Adipocyte (in vitro differentiated cells): ENCODE measurements around the gene ALDH1L1.

ENCODE experiments used
- DNase-seq: peaks from one replicate; pipeline ENCODE4 v3.0.0-alpha.2; 2015; ENCODE audit warnings: low read depth
- H3K27me3 ChIP-seq: replicated peaks from 2 replicates; pipeline ENCODE4 v1.7.0; 2013; ENCODE audit warnings: mild to moderate bottlenecking, low read length, moderate library complexity; ENCODE audit not compliant: control insufficient read depth, insufficient read depth
- H3K36me3 ChIP-seq: 2 replicates; pipeline ENCODE4 v1.7.0; 2013; ENCODE audit warnings: low read length, mild to moderate bottlenecking, moderate library complexity; ENCODE audit not compliant: control insufficient read depth, insufficient read depth, severe bottlenecking
- H3K4me1 ChIP-seq: 2 replicates; pipeline ENCODE4 v1.7.0; 2013; ENCODE audit warnings: mild to moderate bottlenecking, low read length, moderate library complexity; ENCODE audit not compliant: control insufficient read depth, insufficient read depth
- H3K4me3 ChIP-seq: 2 replicates; pipeline ENCODE4 v1.7.0; 2013; ENCODE audit warnings: mild to moderate bottlenecking, low read length, moderate library complexity
- H3K9ac ChIP-seq: 2 replicates; pipeline ENCODE4 v1.7.0; 2013; ENCODE audit warnings: mild to moderate bottlenecking, low read length, moderate library complexity
- H3K9me3 ChIP-seq: 2 replicates; pipeline ENCODE4 v1.7.0; 2013; ENCODE audit warnings: mild to moderate bottlenecking, low read length, moderate library complexity; ENCODE audit not compliant: control insufficient read depth

The ALDH1L1 gene

DNA sequence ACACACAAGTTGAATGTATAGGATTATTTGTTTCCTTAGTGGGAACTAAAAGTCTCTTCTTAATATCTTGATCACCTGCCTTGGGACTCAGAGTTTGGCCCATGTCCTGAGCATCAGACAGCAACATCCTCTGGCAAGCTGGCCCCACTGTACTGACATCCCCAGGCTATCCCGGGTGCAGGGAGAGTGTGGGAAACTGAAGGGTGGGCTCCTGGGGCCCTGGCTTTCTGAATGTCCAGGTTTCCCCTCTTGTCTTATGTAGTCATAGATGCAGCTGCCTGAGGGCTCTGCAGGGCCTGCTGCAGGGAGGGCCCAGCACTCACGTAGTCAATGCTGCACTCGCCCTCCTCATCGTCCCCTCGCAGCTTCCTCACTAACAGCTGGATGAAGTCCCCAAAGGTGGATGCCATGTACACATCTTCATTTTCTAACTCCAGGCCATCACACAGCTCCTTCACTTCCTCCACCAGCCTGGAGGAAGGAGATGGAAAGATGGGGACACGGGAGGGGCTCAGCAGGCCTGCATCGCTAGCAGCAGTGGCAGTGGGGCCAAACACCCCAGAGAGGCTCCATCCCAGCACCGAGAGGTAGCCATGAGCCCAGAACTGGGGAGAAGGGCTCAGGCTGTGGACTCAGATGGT is 42.8 kb downstream of the ALDH1L1 start:
- Histone ChIP-seq H3K9me3 (peaks cover 10% of the 10 kb centered on the region), H3K4me3 (no peak overlapping the region), H3K36me3 (peaks cover 73% of the 10 kb centered on the region), H3K27me3 (peaks cover 31% of the 10 kb centered on the region), H3K4me1 (no peaks in the 10 kb centered on the region), H3K9ac (no peak overlapping the region)
- DNase-seq = no peak

DNA sequence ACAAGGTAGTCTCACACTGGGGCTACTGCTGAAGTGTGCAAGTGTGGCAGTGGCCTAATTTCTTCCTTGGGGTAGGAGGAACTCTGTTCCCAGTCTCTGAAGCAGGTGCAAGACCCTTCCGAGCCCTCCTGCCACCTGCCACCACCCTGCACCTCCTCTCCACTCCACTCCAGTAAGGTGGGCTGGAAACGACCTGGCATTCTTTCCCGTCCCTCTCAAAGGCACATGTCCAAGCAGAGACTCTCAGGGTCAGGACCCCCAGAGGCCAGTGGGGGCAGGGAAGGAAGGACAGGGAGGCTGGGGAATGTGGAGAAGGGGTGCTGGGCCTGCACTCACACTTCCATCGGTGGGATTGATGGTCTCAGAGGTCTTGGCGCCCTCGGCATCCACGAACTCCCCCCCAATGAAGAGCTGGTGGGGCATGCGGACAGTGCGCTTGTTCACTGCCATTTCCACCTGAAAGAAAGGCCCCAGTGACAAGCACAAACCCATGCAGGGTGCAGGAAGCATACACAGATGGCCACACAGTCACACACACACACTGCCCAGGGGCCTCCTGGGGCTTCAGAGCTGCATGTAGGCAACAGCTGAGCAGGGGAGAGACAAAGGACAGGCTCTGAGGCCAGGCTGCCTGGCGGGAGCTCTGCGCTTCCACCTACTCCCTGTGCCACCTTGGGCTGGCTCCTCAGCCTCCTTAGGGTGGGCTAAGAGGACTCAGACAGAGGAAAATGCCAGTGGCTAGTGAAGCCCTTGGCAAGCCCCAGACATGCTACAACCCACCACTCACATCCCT is 43.8 kb downstream of the ALDH1L1 start:
- Histone ChIP-seq H3K4me3 (no peak overlapping the region), H3K36me3 (peaks cover 75% of the 10 kb centered on the region), H3K4me1 (no peaks in the 10 kb centered on the region), H3K9me3 (peaks cover 10% of the 10 kb centered on the region), H3K27me3 (peaks cover 29% of the 10 kb centered on the region), H3K9ac (no peak overlapping the region)
- DNase-seq = no peak

DNA sequence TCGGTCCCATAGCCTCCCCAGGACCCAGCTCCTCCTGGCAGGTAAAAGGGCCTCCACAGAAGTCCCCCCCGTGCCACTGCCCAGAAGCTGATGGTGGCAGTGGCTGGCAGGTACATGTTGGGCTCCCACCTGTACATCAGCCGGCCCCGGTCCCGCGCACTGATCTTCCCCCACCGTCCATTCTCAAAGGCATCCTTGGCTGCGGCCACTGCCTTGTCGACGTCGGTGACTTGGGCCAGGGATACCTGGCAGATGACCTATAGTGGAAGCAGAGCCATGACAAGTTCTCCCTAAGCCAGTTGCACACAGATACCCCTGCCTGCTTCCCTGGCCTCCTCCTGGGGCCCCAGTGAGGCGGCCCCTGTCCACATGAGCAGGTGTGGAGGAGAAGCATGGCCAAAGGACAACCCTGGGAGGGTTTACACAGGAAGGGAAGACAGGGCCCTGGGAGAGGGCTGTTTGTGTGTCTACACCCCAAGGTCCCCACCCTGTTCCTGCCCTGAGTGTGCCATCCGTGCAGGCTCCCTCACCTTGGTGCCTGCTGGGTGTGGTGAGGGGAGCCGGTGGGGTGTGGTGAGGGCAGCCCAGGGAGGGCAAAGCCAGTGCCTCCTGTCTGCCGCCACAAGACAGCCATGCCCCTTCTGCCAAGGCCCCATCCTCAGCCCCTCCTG is 44.8 kb downstream of the ALDH1L1 start:
- no peak for DNase-seq
- peaks cover 79% of the 10 kb centered on the region for H3K36me3 ChIP-seq
- H3K4me3 ChIP-seq = no peak overlapping the region
- H3K27me3 ChIP-seq = peaks cover 31% of the 10 kb centered on the region
- H3K9ac ChIP-seq = no peak overlapping the region
- peaks cover 10% of the 10 kb centered on the region for H3K9me3 ChIP-seq
- no peaks in the 10 kb centered on the region for H3K4me1 ChIP-seq

DNA sequence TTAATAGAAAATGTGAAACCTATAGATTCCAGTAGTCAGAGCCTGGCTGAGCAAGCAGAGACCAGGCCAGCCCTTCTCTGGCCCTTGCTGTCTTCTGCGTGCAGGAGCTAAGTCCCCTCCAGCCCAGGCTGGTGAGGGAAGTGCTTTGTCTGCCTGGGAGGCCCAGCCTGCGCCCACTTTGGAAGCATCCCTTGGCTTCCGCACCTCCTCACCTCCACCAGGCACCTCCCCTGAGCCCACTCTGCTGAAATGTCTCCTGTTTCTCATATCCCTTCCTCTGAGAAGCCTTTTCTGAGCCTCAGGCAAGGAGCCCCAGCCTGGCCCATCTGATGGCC is 45.3 kb downstream of the ALDH1L1 start:
- Histone ChIP-seq H3K4me3 (no peak overlapping the region), H3K27me3 (peaks cover 28% of the 10 kb centered on the region), H3K36me3 (peaks cover 80% of the 10 kb centered on the region), H3K9ac (no peak overlapping the region), H3K4me1 (no peaks in the 10 kb centered on the region), H3K9me3 (peaks cover 10% of the 10 kb centered on the region)
- DNase-seq = no peak

DNA sequence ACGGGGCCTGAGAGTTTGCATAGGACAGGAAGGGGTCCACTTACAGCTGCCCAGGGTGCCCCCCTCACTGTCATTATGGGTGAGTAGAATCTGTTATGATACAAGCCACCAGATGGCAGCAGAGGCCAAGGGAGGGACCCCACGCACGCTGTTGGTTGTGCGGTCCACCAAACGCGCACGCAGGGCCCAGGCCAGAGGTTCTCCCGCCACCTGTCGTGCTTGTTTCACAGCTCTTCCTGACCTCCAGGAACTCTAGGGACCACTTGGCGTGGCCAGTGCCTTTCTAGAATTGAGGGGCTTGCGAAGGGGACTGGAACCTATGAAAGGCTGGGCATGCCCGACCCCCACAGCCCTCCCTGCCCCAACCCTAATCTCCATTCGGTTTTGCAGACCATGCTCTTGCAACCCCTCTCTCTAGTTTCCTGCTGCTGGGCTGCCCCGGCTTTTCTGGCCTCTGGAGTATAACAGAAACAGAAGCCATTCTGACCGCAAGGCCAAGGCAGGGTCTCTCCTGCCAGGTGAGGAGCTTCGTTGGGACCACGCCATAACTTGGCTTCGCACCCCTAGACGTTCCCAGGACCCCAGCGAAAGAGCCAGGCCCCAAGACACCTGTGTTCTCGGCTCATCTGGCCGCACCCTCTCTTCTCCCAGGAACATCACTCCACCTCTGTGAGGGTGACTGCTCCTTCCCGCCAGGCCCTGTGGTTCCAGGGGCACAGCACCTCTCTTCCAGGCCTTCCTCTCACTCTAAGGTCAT is 46.0 kb downstream of the ALDH1L1 start:
- no peaks in the 10 kb centered on the region for H3K4me1 ChIP-seq
- peaks cover 10% of the 10 kb centered on the region for H3K9me3 ChIP-seq
- H3K4me3 ChIP-seq = no peak overlapping the region
- peaks cover 80% of the 10 kb centered on the region for H3K36me3 ChIP-seq
- DNase-seq = peak; percentile 82
- no peak overlapping the region for H3K9ac ChIP-seq
- H3K27me3 ChIP-seq = peaks cover 21% of the 10 kb centered on the region

DNA sequence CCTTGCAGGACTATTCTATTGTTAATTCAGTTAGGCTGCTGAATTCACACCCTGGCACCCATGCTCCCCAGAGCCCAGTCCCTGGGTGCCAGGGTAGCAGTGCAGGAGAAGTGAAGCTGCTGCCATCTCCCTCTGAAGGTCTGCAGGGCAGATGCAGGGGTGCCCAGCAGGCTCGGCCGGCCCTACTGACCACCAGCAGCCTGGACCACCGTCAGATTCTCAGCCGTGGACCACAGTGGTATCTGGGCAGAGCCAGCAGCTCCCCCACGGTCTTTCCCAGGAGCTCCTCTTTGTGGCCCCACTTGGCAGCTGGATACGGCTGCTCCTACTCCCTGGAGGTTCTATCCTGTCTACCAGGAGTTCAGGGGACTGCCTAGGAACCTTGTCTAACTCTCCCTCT is 46.8 kb downstream of the ALDH1L1 start:
- H3K9me3 ChIP-seq = peaks cover 3% of the 10 kb centered on the region
- no peak for DNase-seq

DNA sequence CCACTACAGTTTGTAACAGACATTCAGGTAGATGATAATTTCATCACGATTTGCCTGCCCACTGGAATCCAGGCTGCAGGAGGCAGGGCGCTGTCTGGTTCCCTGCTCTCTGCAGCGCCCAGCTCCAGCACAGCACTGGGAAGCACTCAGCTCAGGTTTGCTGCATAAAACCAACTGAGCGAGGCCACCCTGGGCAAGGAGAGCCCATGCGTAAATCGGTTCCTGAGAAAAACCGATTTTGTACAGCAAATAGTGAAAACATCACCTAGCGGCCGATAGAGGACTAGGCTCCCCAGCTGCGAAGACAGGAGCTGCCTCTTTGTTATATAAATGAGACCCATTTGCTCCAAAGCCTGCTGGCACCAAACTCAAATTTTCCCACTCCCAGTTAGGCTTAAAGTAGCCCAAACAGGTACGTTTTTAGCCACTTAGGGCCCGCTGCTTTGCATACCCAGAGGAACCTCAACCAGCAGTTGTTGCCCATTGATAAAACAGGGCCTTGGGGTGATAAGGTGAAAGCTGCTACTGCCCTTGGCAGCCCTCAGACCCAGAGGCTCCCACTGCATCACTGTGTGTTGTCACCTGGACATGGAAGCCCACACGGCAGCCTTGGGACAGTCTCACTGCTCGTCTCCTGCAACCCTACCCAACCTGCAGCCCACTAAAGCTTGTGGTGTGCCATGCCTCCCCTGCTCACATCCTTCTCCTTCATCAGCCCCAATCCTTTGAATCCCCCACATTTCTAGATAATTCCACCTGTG is 47.5 kb downstream of the ALDH1L1 start:
- Histone ChIP-seq H3K4me3 (no peak overlapping the region), H3K4me1 (no peaks in the 10 kb centered on the region), H3K27me3 (peaks cover 14% of the 10 kb centered on the region), H3K9me3 (no peaks in the 10 kb centered on the region), H3K9ac (no peak overlapping the region), H3K36me3 (peaks cover 74% of the 10 kb centered on the region)
- DNase-seq = peak; percentile 29

More for the DNA sequence above, 46.8 kb downstream of the ALDH1L1 start:
- Histone ChIP-seq H3K4me3 (no peak overlapping the region), H3K27me3 (peaks cover 14% of the 10 kb centered on the region), H3K36me3 (peaks cover 78% of the 10 kb centered on the region), H3K4me1 (no peaks in the 10 kb centered on the region), H3K9ac (no peak overlapping the region)

DNA sequence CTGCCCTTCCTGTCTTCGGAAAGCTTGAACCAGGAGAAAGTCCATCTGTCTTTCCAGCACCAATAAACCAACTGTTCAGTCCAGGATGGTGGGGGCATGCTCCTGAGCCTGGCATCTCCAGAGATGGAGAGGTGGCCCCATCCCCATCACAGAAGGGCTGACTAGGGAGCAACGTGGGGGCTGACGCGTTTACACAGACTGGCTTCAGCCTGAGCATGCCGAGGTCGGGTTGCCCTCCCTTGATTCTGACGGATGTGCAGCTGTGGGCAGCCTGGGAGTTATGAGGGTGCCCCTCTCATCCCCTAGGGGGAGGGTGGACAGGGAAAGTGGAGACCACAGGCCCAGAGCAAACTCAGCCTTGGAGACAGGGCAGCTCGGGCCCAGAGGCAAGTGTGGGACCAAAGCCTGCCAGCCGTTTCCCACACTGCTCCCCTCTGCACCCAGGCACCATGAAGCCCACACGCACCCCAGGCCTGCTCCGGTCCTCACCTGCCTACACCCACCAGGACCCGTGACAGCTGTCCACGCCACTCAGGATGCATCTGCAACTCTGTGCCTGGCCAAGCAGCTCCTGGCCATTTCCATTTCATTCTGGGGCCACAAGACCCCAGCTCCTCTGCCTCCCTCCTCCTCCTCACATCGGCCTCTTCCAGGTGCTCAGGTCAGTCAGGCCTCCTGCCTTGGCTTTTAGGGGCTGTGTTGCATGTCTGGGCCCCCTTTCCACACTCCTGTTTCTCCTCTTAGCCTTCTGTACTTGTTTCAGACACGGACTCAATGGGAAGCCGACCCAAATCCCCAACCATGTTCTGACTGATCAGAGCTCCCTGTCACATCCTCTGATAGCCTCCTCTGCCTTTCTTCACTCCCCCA is 48.3 kb downstream of the ALDH1L1 start:
- no peak overlapping the region for H3K4me3 ChIP-seq
- no peak for DNase-seq
- no peak overlapping the region for H3K9ac ChIP-seq
- no peaks in the 10 kb centered on the region for H3K9me3 ChIP-seq
- peaks cover 13% of the 10 kb centered on the region for H3K27me3 ChIP-seq
- H3K36me3 ChIP-seq = peaks cover 66% of the 10 kb centered on the region
- no peaks in the 10 kb centered on the region for H3K4me1 ChIP-seq

DNA sequence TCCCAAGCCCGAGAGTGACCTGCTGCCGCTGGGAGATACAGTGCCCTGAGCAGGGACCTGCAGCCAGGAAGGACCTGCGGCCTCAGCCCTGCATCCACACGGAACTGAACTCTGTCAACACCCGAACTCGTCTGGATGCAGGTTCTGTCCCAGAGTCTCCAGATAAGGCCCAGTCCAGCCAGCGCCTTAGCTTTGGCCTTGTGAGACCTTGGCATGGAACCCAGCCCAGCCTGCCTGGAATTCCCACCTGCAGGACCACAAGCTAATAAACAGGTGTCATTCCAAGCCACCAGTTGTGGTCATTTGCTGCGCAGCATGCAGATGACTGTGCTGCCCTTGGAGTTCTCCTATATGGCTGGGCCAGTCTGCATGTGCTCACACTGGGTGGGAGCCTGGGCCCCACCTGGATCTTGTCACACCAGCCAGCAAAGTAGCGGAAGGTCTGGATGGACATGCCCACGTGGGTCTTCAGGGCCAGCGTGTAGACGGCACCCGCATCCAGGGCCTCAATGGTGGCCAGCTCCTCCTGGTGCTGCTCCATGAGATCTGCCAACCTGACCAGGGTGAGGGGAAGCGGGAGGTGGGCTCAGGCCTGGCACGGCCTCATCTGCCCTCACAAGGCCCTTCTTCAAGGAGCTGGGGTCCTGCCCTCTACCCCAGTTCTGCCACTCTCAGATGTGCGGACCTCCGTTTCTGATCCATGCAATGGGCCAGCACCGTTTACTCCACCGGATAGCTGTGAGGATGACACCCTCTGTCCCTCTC is 49.2 kb downstream of the ALDH1L1 start:
- no peak overlapping the region for H3K9ac ChIP-seq
- peaks cover 56% of the 10 kb centered on the region for H3K36me3 ChIP-seq
- H3K4me3 ChIP-seq = no peak overlapping the region
- DNase-seq = no peak
- H3K9me3 ChIP-seq = no peaks in the 10 kb centered on the region
- no peaks in the 10 kb centered on the region for H3K4me1 ChIP-seq
- H3K27me3 ChIP-seq = peaks cover 11% of the 10 kb centered on the region
